ENCODE measurements around the gene GSTM1. TPM values are rescaled to one million over a fixed set of nuclear protein-coding genes. Genes with fewer than 3 reads are reported as not detected.

The GSTM1 gene
- total and polyA plus RNA-seq, 10 of the 15 experiments (the other 5 are each of a cell fraction or from before 2014, with no cell fraction given) = 16.0 to 75.6 (median 46.4) TPM

GRCh38 chr1:109655615-109656519 is 31.8 kb upstream of the GSTM1 start, which contains the start of gene GSTM4 (continued):
- TF ChIP-seq BCL3 (IDR thresholded peaks at IDR 0.05; ENCODE audit: borderline replicate concordance, insufficient read depth, low read depth, low read length, poor library complexity, severe bottlenecking) (no peak), MEF2B (IDR thresholded peaks at IDR 0.05; ENCODE audit: partially characterized antibody, poor library complexity, severe bottlenecking) (peak; percentile 99), MXI1 (IDR thresholded peaks at IDR 0.05; ENCODE audit: low read depth, low read length) (no peak), NR2C1 (IDR thresholded peaks at IDR 0.05) (peak; percentile 37; the same call in 1 of the 2 replicates), RFX5 (IDR thresholded peaks at IDR 0.05; ENCODE audit: low read depth, low read length) (no peak), SUZ12 (IDR thresholded peaks at IDR 0.05; ENCODE audit: unreplicated experiment) (no peak), KLF5 (IDR thresholded peaks at IDR 0.05; ENCODE audit: partially characterized antibody) (peak; percentile 48), BCL11A (IDR thresholded peaks at IDR 0.05; ENCODE audit: low read depth, low read length) (no peak), E2F4 (IDR thresholded peaks at IDR 0.05; ENCODE audit: low read depth, low read length) (no peak)

Data from GM12878 (cell line).